GM13977 (cell line): ENCODE measurements around the gene CHSY1.

ENCODE experiments used
- DNase-seq: peaks from one replicate; pipeline ENCODE4 v3.0.0; 2012; ENCODE audit warnings: low spot score
- CTCF ChIP-seq: IDR thresholded peaks from 2 replicates; pipeline ENCODE4 v1.5.1; 2012; ENCODE audit warnings: mild to moderate bottlenecking, control low read depth; ENCODE audit not compliant: insufficient read depth; ENCODE audit errors: extremely low read depth, missing control alignments
- in situ Hi-C: fragments of 300-500 bp; cut with MboI; formaldehyde crosslinking; loops from one replicate; pipeline ENCODE4 v1.12.0; 2022; ENCODE audit warnings: low sequenced_read_pairs, low pct_unique_long_range_greater_than_20kb, mixed read lengths, inconsistent platforms; ENCODE audit not compliant: unreplicated experiment

CHSY1 gene

GRCh38 chr15:101198031-101198575 is 53.7 kb downstream of the CHSY1 start:
- in situ Hi-C loops, result loop anchor here (10.0 kb wide), 1 partner anchor 47 kb away; no protein-coding TSS in a partner anchor
- no peak for DNase-seq

GRCh38 chr15:101194546-101195125 is 57.2 kb downstream of the CHSY1 start:
- DNase-seq, result no peak
- in situ Hi-C loops, result loop anchor here (10.0 kb wide), 1 partner anchor 50 kb away; no protein-coding TSS in a partner anchor
- TF ChIP-seq CTCF, result no peak

More at GRCh38 chr15:101198031-101198575, 53.7 kb downstream of the CHSY1 start:
- TF ChIP-seq CTCF, result no peak

- no peak for TF ChIP-seq CTCF
- in situ Hi-C loops, result loop anchor here (10.0 kb wide), 1 partner anchor 51 kb away; no protein-coding TSS in a partner anchor
- no peak for DNase-seq
These were observed 57.9 kb downstream of the CHSY1 start for GRCh38 chr15:101193806-101194545.

GRCh38 chr15:101193120-101193644 is 58.7 kb downstream of the CHSY1 start:
- in situ Hi-C loops, result loop anchor here (10.0 kb wide), 1 partner anchor 52 kb away; no protein-coding TSS in a partner anchor
- no peak for TF ChIP-seq CTCF
- no peak for DNase-seq

- no peak for DNase-seq
- TF ChIP-seq CTCF, result no peak
- in situ Hi-C loops, result loop anchor here (10.0 kb wide), 1 partner anchor 53 kb away; no protein-coding TSS in a partner anchor
These were observed 59.8 kb downstream of the CHSY1 start for GRCh38 chr15:101192081-101192480.

GRCh38 chr15:101191242-101191641 is 60.6 kb downstream of the CHSY1 start:
- no peak for TF ChIP-seq CTCF
- in situ Hi-C loops, result loop anchor here (10.0 kb wide), 1 partner anchor 54 kb away; no protein-coding TSS in a partner anchor
- no peak for DNase-seq
